Measurements from ENCODE around the gene CFDP1. TPM values are rescaled to one million over a fixed set of nuclear protein-coding genes. Genes with fewer than 3 reads are reported as not detected.

CFDP1 gene
- total RNA-seq, 1 experiment from 2014 or later: 97.6 TPM

DNA sequence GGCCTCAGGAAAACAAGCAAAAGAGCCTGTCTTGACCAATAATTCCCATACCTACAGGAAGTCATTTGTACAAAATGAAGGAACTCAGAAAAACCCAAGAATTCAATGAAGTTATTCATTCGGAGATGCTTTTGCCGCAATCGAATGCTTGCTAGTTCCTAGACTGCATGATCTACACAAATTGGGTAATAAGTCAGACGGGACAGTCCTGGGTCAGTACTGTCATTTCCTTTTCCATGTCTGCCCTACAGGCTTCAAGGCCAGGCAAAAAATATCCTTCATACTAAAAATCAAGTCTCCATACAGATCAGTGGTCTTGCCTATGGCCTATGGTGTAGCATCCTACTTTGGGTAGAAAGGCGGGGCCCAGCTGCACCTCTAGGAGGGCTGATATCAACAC is 71.4 kb downstream of the CFDP1 start:
- H3K4me1 ChIP-seq (ENCODE audit: insufficient read depth, low read length, poor library complexity, severe bottlenecking): peaks cover 10% of the 10 kb centered on the region
- no peak for DNase-seq (ENCODE audit: low spot score)
- no TSS peak for BruUV-seq (replicated peaks)

DNA sequence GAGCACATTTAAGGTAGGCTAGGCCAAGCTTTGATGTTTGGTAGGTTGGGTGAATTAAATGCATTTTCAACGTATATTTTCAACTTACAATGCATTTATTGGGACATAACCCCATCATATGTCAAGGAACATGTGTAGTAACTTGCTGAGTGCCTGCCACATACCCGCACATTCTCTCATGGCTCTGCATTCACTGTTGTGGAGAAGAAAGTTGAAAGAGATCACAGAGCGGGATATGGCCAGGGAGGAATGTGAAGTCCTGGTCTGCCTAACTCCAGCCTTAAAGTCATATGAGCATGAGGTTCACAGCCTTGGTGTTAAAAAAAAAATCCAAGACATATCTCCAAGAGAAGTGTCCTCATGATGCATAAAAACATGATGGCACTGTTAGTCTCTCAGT is 79.1 kb downstream of the CFDP1 start:
- H3K27me3 ChIP-seq (replicated peaks; ENCODE audit: insufficient read depth, low read depth, low read length, poor library complexity): no peaks in the 10 kb centered on the region
- DNase-seq (ENCODE audit: low spot score): no peak
- H3K36me3 ChIP-seq (ENCODE audit: insufficient read depth, low read length, poor library complexity, severe bottlenecking): no peaks in the 10 kb centered on the region
- intact Hi-C loops (cut with micrococcal nuclease; ENCODE audit: unreplicated experiment): no loop called here
- no peak overlapping the region for H3K27ac ChIP-seq (ENCODE audit: low read depth, low read length, poor library complexity, severe bottlenecking)
- ChIA-PET CTCF (no interaction called here), POLR2A (ENCODE audit: low non-redundant PET) (no interaction called here)
- no TSS peak for BruUV-seq (replicated peaks)
- no peak overlapping the region for H3K4me3 ChIP-seq (ENCODE audit: low read depth, low read length, poor library complexity, severe bottlenecking)
- H3K9me3 ChIP-seq (ENCODE audit: low read depth, low read length, poor library complexity, severe bottlenecking): no peaks in the 10 kb centered on the region
- TF ChIP-seq, protein P1, sequence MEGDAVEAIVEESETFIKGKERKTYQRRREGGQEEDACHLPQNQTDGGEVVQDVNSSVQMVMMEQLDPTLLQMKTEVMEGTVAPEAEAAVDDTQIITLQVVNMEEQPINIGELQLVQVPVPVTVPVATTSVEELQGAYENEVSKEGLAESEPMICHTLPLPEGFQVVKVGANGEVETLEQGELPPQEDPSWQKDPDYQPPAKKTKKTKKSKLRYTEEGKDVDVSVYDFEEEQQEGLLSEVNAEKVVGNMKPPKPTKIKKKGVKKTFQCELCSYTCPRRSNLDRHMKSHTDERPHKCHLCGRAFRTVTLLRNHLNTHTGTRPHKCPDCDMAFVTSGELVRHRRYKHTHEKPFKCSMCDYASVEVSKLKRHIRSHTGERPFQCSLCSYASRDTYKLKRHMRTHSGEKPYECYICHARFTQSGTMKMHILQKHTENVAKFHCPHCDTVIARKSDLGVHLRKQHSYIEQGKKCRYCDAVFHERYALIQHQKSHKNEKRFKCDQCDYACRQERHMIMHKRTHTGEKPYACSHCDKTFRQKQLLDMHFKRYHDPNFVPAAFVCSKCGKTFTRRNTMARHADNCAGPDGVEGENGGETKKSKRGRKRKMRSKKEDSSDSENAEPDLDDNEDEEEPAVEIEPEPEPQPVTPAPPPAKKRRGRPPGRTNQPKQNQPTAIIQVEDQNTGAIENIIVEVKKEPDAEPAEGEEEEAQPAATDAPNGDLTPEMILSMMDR (conservative IDR thresholded peaks at IDR 0.05; ENCODE audit: low read depth, low read length): no peak
- no peak for TF ChIP-seq EZH2 (IDR thresholded peaks at IDR 0.05; ENCODE audit: borderline replicate concordance, low read depth, low read length, poor library complexity, severe bottlenecking)
- H3K4me1 ChIP-seq (ENCODE audit: insufficient read depth, low read length, poor library complexity, severe bottlenecking): peaks cover 14% of the 10 kb centered on the region

More for the DNA sequence above, 71.4 kb downstream of the CFDP1 start:
- H3K27me3 ChIP-seq (replicated peaks; ENCODE audit: insufficient read depth, low read depth, low read length, poor library complexity): no peaks in the 10 kb centered on the region
- ChIA-PET CTCF (no interaction called here), POLR2A (ENCODE audit: low non-redundant PET) (no interaction called here)
- no peaks in the 10 kb centered on the region for H3K9me3 ChIP-seq (ENCODE audit: low read depth, low read length, poor library complexity, severe bottlenecking)
- H3K4me3 ChIP-seq (ENCODE audit: low read depth, low read length, poor library complexity, severe bottlenecking): no peak overlapping the region
- H3K27ac ChIP-seq (ENCODE audit: low read depth, low read length, poor library complexity, severe bottlenecking): no peak overlapping the region
- intact Hi-C loops (cut with micrococcal nuclease; ENCODE audit: unreplicated experiment): no loop called here
- TF ChIP-seq EZH2 (IDR thresholded peaks at IDR 0.05; ENCODE audit: borderline replicate concordance, low read depth, low read length, poor library complexity, severe bottlenecking): no peak
- TF ChIP-seq, protein P1 (conservative IDR thresholded peaks at IDR 0.05; ENCODE audit: low read depth, low read length): no peak
- H3K36me3 ChIP-seq (ENCODE audit: insufficient read depth, low read length, poor library complexity, severe bottlenecking): no peaks in the 10 kb centered on the region

DNA sequence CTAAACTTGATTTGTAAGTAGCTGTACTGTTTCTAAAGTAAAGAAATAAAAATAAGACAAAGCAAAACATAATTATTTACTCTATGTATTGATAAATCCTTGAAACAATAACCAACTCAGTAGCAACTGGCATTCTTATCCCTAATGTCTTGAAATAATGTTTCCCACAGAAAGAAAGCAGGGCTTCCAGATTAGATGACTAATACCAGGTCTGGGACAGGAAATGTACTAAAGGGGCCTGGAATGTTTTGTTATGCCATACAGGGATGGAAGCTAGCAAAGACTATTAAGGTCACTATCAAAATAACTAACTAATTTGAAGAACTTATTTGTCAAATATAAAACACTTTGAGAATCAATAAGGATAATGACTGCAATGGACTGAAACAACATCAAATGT is 82.1 kb downstream of the CFDP1 start:
- H3K9me3 ChIP-seq (ENCODE audit: low read depth, low read length, poor library complexity, severe bottlenecking): no peaks in the 10 kb centered on the region
- H3K27ac ChIP-seq (ENCODE audit: low read depth, low read length, poor library complexity, severe bottlenecking): no peak overlapping the region
- POLR2A ChIA-PET (ENCODE audit: low non-redundant PET): no interaction called here
- CTCF ChIA-PET: no interaction called here
- peak; percentile 60 for DNase-seq (ENCODE audit: low spot score)
- no peak for TF ChIP-seq EZH2 (IDR thresholded peaks at IDR 0.05; ENCODE audit: borderline replicate concordance, low read depth, low read length, poor library complexity, severe bottlenecking)
- TF ChIP-seq, protein P1 (conservative IDR thresholded peaks at IDR 0.05; ENCODE audit: low read depth, low read length): no peak
- H3K4me3 ChIP-seq (ENCODE audit: low read depth, low read length, poor library complexity, severe bottlenecking): no peak overlapping the region
- H3K36me3 ChIP-seq (ENCODE audit: insufficient read depth, low read length, poor library complexity, severe bottlenecking): no peaks in the 10 kb centered on the region
- BruUV-seq (replicated peaks): no TSS peak
- H3K27me3 ChIP-seq (replicated peaks; ENCODE audit: insufficient read depth, low read depth, low read length, poor library complexity): no peaks in the 10 kb centered on the region
- H3K4me1 ChIP-seq (ENCODE audit: insufficient read depth, low read length, poor library complexity, severe bottlenecking): peaks cover 9% of the 10 kb centered on the region
- intact Hi-C loops (cut with micrococcal nuclease; ENCODE audit: unreplicated experiment): no loop called here
